ENCODE measurements around the gene SHC1. TPM values are rescaled to one million over a fixed set of nuclear protein-coding genes. Genes with fewer than 3 reads are reported as not detected.

SHC1 gene
- total RNA-seq, 4 donors from 2014 or later = 108 to 168 (median 123) TPM

- no peak for DNase-seq
- WGBS, 2 donors = 87 to 96% methylated on average over 2 to 3 of the region's 3 CpGs
- H3K27me3 ChIP-seq = no peaks in the 10 kb centered on the region
- no peaks in the 10 kb centered on the region for H3K4me1 ChIP-seq
- intact Hi-C loops (cut with DNase I) = no loop called here
- peaks cover 8 to 23% of the 10 kb centered on the region in 2 donors for H3K36me3 ChIP-seq
- H3K9me3 ChIP-seq = no peaks in the 10 kb centered on the region
- no peak overlapping the region for H3K4me3 ChIP-seq (replicated peaks in 1 of 3)
- H3K27ac ChIP-seq = no peak overlapping the region
- TF ChIP-seq CTCF (IDR thresholded peaks at IDR 0.05) (no peak), POLR2A (IDR thresholded peaks at IDR 0.05) (no peak)
Observed at GRCh38 chr1:154925335-154926170, 45.0 kb downstream of the SHC1 start.

DNA sequence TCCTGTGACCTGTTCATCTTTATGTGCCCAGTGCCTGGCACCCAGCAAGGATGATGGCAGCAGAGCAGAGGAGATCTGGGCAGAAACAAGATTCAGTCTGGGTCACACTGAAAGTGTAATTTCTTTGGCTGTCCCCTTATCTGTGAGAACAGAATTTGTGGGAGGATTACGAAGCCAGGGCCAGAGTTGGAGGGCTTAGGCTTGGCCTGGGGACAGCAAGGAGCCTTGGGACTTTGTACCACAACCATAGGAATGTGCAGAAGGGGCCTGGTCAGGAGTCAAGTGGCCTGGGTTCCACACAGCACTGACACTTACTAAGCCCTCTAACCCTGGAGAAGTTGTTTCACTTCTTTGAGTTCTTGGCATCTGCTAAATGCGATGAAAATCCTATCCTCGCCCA, 46.9 kb downstream of the SHC1 start:
- no peak overlapping the region for H3K27ac ChIP-seq
- intact Hi-C loops (cut with DNase I) = no loop called here
- no peaks in the 10 kb centered on the region for H3K9me3 ChIP-seq
- H3K27me3 ChIP-seq = no peaks in the 10 kb centered on the region
- DNase-seq = no peak
- TF ChIP-seq CTCF (IDR thresholded peaks at IDR 0.05) = no peak
- TF ChIP-seq POLR2A (IDR thresholded peaks at IDR 0.05) = no peak
- H3K4me3 ChIP-seq (replicated peaks in 1 of 3) = no peak overlapping the region
- H3K4me1 ChIP-seq = no peaks in the 10 kb centered on the region
- peaks cover 8 to 23% of the 10 kb centered on the region in 2 donors for H3K36me3 ChIP-seq
- 81 to 83% methylated on average over 3 of the region's 3 CpGs for WGBS, 2 donors

- no peaks in the 10 kb centered on the region for H3K27me3 ChIP-seq
- TF ChIP-seq CTCF (IDR thresholded peaks at IDR 0.05) (no peak), POLR2A (IDR thresholded peaks at IDR 0.05) (no peak)
- 95% methylated on average over 3 of the region's 3 CpGs for WGBS, 2 donors
Observed at GRCh38 chr1:154913273-154913672, 57.3 kb downstream of the SHC1 start.

GRCh38 chr1:154912755-154913154, 57.8 kb downstream of the SHC1 start:
- intact Hi-C loops (cut with DNase I) = no loop called here
- Histone ChIP-seq H3K4me1 (no peaks in the 10 kb centered on the region), H3K36me3 (no peaks in the 10 kb centered on the region), H3K27me3 (no peaks in the 10 kb centered on the region), H3K27ac (no peak overlapping the region), H3K4me3 (replicated peaks in 1 of 3) (no peak overlapping the region), H3K9me3 (no peaks in the 10 kb centered on the region)
- peak; percentile 49 to 71 for DNase-seq
- WGBS, 2 donors = 38 to 48% methylated on average over 2 of the region's 2 CpGs
- TF ChIP-seq CTCF (IDR thresholded peaks at IDR 0.05) = no peak
- no peak for TF ChIP-seq POLR2A (IDR thresholded peaks at IDR 0.05)

More at GRCh38 chr1:154913273-154913672, 57.3 kb downstream of the SHC1 start:
- H3K9me3 ChIP-seq = no peaks in the 10 kb centered on the region
- intact Hi-C loops (cut with DNase I) = no loop called here
- no peak overlapping the region for H3K27ac ChIP-seq
- H3K36me3 ChIP-seq = no peaks in the 10 kb centered on the region
- H3K4me1 ChIP-seq = no peaks in the 10 kb centered on the region
- no peak for DNase-seq
- no peak overlapping the region for H3K4me3 ChIP-seq (replicated peaks in 1 of 3)

Small RNAs within 50 kb of the gene (microRNA-seq; reads per million reads assigned to microRNA genes)
- gene MIR4258 = not detected

Small RNAs within 50 kb of the gene (small RNA-seq; reads per million reads assigned to genes)
- not detected for gene MIR4258
- gene RF00017 = not detected

Other genes starting within 250 kb of the SHC1 start
- gene KCNN3, start 100.5 kb downstream of the SHC1 start, total RNA-seq = 1 to 10 TPM; 3.5 to 5.6 (median 4.4) TPM
- gene PMVK, start 34.0 kb downstream of the SHC1 start, total RNA-seq = 10 to 100 TPM; 15.0 to 28.2 (median 21.2) TPM
- gene PBXIP1, start 14.6 kb downstream of the SHC1 start, total RNA-seq = 100 to 1,000 TPM; 139 to 205 (median 181) TPM
- gene PYGO2, start 9.0 kb downstream of the SHC1 start, total RNA-seq = 10 to 100 TPM; 28.6 to 48.3 (median 42.9) TPM
- gene CKS1B, start 3.9 kb upstream of the SHC1 start, total RNA-seq = 10 to 100 TPM; 14.3 to 29.5 (median 22.6) TPM
- gene FLAD1, start 12.6 kb upstream of the SHC1 start, total RNA-seq = 10 to 100 TPM; 24.1 to 39.3 (median 31.1) TPM
- gene LENEP, start 22.8 kb upstream of the SHC1 start, total RNA-seq = not detected
- gene ZBTB7B, start 32.1 kb upstream of the SHC1 start, total RNA-seq = 10 to 100 TPM; 35.7 to 89.8 (median 47.3) TPM
- gene DCST2, start 63.0 kb upstream of the SHC1 start, total RNA-seq = 1 to 10 TPM in 1 of 4 donors, under 1 TPM in 2, not detected in 1; 0.33 to 4.2 (median 0.50) TPM
- under 1 TPM in 1 of 4 donors, not detected in 3; 0.24 TPM for gene DCST1, start 63.1 kb upstream of the SHC1 start, total RNA-seq
- 10 to 100 TPM; 51.3 to 75.5 (median 65.6) TPM for gene ADAM15, start 80.6 kb upstream of the SHC1 start, total RNA-seq
- 10 to 100 TPM in 2 of 4 donors, 1 to 10 TPM in 2; 7.5 to 13.1 (median 9.9) TPM for gene EFNA4, start 93.0 kb upstream of the SHC1 start, total RNA-seq
- 1 to 10 TPM; 1.2 to 2.9 (median 2.0) TPM for gene EFNA3, start 108.1 kb upstream of the SHC1 start, total RNA-seq
- gene EFNA1, start 157.1 kb upstream of the SHC1 start, total RNA-seq = 100 to 1,000 TPM in 1 of 4 donors, 10 to 100 TPM in 3; 56.1 to 129 (median 83.1) TPM
- 10 to 100 TPM; 30.9 to 42.2 (median 32.7) TPM for gene SLC50A1, start 165.1 kb upstream of the SHC1 start, total RNA-seq
- gene DPM3, start 169.8 kb upstream of the SHC1 start, total RNA-seq = 100 to 1,000 TPM in 2 of 4 donors, 10 to 100 TPM in 2; 43.3 to 154 (median 94.8) TPM
- 100 to 1,000 TPM in 3 of 4 donors, 10 to 100 TPM in 1; 79.8 to 263 (median 162) TPM for gene KRTCAP2, start 202.6 kb upstream of the SHC1 start, total RNA-seq
- gene TRIM46, start 203.1 kb upstream of the SHC1 start, total RNA-seq = under 1 TPM in 1 of 4 donors, not detected in 3; 0.45 TPM
- 10 to 100 TPM in 3 of 4 donors, 1 to 10 TPM in 1; 8.5 to 25.7 (median 18.2) TPM for gene THBS3, start 237.2 kb upstream of the SHC1 start, total RNA-seq
- gene MTX1, start 237.9 kb upstream of the SHC1 start, total RNA-seq = 10 to 100 TPM; 37.9 to 75.5 (median 52.1) TPM

Measured in thyroid gland (tissue), 4 donors.